ENCODE results near the gene PGPEP1. TPM values are rescaled to one million over a fixed set of nuclear protein-coding genes. Genes with fewer than 3 reads are reported as not detected.
A peak's percentile ranks its signal among the peaks of the same experiment; 100 is the strongest.
"Not testable (repeated sequence)": the region's sequence is repeated elsewhere in the genome, so short reads cannot be mapped to it uniquely, and the experiment has no call there.

PGPEP1 gene
- total RNA-seq, 1 experiment from 2014 or later: 11.4 TPM

- POLR2A ChIA-PET (ENCODE audit: unreplicated experiment): no interaction called here
Measured at GRCh38 chr19:18345296-18345695, 4.9 kb downstream of the PGPEP1 start.

GRCh38 chr19:18346091-18346490 is 5.7 kb downstream of the PGPEP1 start:
- Histone ChIP-seq H3K9me2 (replicated peaks; ENCODE audit: low read length) (no peaks in the 10 kb centered on the region), H3K4me1 (ENCODE audit: insufficient read depth, low read length) (peaks cover 16% of the 10 kb centered on the region; the same call in 1 of the 2 replicates), H2AFZ (ENCODE audit: low read length) (no peak overlapping the region), H3F3A (ENCODE audit: low read length, unreplicated experiment) (no peaks in the 10 kb centered on the region), H3K36me3 (ENCODE audit: low read depth, low read length) (no peaks in the 10 kb centered on the region), H3K79me2 (ENCODE audit: low read length) (no peaks in the 10 kb centered on the region), H3K27ac (ENCODE audit: low read length) (no peak overlapping the region), H3K4me2 (ENCODE audit: low read length) (no peak overlapping the region), H3K27me3 (ENCODE audit: low read length) (no peaks in the 10 kb centered on the region), H3K9me3 (ENCODE audit: low read length) (no peaks in the 10 kb centered on the region), H4K20me1 (ENCODE audit: low read length) (no peaks in the 10 kb centered on the region), H3K4me3 (ENCODE audit: low read length) (no peak overlapping the region), H3K9ac (ENCODE audit: low read length) (no peak overlapping the region)
- DNase-seq: peak; percentile 17
- BruUV-seq (replicated peaks): no TSS peak
- ATAC-seq: 0 out of 2 replicates have a peak, but pooled peaks have one; percentile 19
- TF ChIP-seq EZH2 (IDR thresholded peaks at IDR 0.05; ENCODE audit: low read length, unreplicated experiment) (no peak), CTCF (conservative IDR thresholded peaks at IDR 0.05; ENCODE audit: low read depth, low read length) (no peak), EZH2phosphoT487 (IDR thresholded peaks at IDR 0.05; ENCODE audit: borderline replicate concordance, low read length) (no peak)
- intact Hi-C loops (cut with micrococcal nuclease): no loop called here
- ChIA-PET POLR2A (ENCODE audit: unreplicated experiment) (no interaction called here), CTCF (interaction anchor here (0.7 to 1.0 kb wide), 2 partner anchors 42 to 45 kb away, joined by 3 to 4 read pairs; no protein-coding TSS in a partner anchor)

More at GRCh38 chr19:18345296-18345695, 4.9 kb downstream of the PGPEP1 start:
- Histone ChIP-seq H3K9ac (ENCODE audit: low read length) (no peak overlapping the region), H3K9me3 (ENCODE audit: low read length) (no peaks in the 10 kb centered on the region), H3K27ac (ENCODE audit: low read length) (no peak overlapping the region), H3K27me3 (ENCODE audit: low read length) (no peaks in the 10 kb centered on the region), H3K9me2 (replicated peaks; ENCODE audit: low read length) (no peaks in the 10 kb centered on the region), H3K4me2 (ENCODE audit: low read length) (no peak overlapping the region), H3K36me3 (ENCODE audit: low read depth, low read length) (no peaks in the 10 kb centered on the region), H3K4me1 (ENCODE audit: insufficient read depth, low read length) (peaks cover 18% of the 10 kb centered on the region; the same call in 1 of the 2 replicates), H2AFZ (ENCODE audit: low read length) (no peak overlapping the region), H3F3A (ENCODE audit: low read length, unreplicated experiment) (no peaks in the 10 kb centered on the region), H3K4me3 (ENCODE audit: low read length) (no peak overlapping the region), H4K20me1 (ENCODE audit: low read length) (no peaks in the 10 kb centered on the region), H3K79me2 (ENCODE audit: low read length) (no peaks in the 10 kb centered on the region)
- TF ChIP-seq EZH2 (IDR thresholded peaks at IDR 0.05; ENCODE audit: low read length, unreplicated experiment) (no peak), EZH2phosphoT487 (IDR thresholded peaks at IDR 0.05; ENCODE audit: borderline replicate concordance, low read length) (no peak), CTCF (conservative IDR thresholded peaks at IDR 0.05; ENCODE audit: low read depth, low read length) (no peak)
- ATAC-seq (no peak), DNase-seq (no peak)
- CTCF ChIA-PET: no interaction called here
- no TSS peak for BruUV-seq (replicated peaks)
- intact Hi-C loops (cut with micrococcal nuclease): no loop called here

DNA sequence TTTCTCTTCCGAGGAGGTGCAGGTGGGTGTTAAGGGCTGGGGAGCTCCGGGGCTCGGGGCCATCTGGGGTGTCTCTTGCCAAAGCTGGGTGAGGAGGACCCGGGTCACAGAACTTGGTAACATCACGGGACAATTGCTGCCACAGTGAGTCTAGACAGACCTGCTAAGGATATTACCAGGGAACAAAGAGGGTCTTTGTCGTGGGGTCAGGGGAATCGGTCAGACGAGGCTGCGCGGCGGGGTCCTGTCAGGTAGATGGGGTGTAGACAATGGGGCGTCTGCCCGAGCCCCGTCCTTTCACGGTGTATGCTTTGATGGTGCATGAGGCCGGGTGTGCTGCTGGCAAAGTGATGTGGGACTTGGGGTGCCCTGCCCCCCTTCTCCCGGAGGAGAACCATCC is 7.8 kb downstream of the PGPEP1 start:
- Histone ChIP-seq H3K4me2 (ENCODE audit: low read length) (no peak overlapping the region), H3K36me3 (ENCODE audit: low read depth, low read length) (no peaks in the 10 kb centered on the region), H3K9ac (ENCODE audit: low read length) (no peak overlapping the region), H3K27me3 (ENCODE audit: low read length) (no peaks in the 10 kb centered on the region), H3K4me1 (ENCODE audit: insufficient read depth, low read length) (peaks cover 12% of the 10 kb centered on the region; the same call in 1 of the 2 replicates), H4K20me1 (ENCODE audit: low read length) (no peaks in the 10 kb centered on the region), H2AFZ (ENCODE audit: low read length) (no peak overlapping the region), H3F3A (ENCODE audit: low read length, unreplicated experiment) (no peaks in the 10 kb centered on the region), H3K27ac (ENCODE audit: low read length) (no peak overlapping the region), H3K9me2 (replicated peaks; ENCODE audit: low read length) (no peaks in the 10 kb centered on the region), H3K79me2 (ENCODE audit: low read length) (no peaks in the 10 kb centered on the region), H3K9me3 (ENCODE audit: low read length) (no peaks in the 10 kb centered on the region), H3K4me3 (ENCODE audit: low read length) (no peak overlapping the region)
- no peak for DNase-seq
- ChIA-PET POLR2A (ENCODE audit: unreplicated experiment) (no interaction called here), CTCF (no interaction called here)
- TF ChIP-seq EZH2 (IDR thresholded peaks at IDR 0.05; ENCODE audit: low read length, unreplicated experiment) (no peak), CTCF (conservative IDR thresholded peaks at IDR 0.05; ENCODE audit: low read depth, low read length) (no peak), EZH2phosphoT487 (IDR thresholded peaks at IDR 0.05; ENCODE audit: borderline replicate concordance, low read length) (no peak)
- no TSS peak for BruUV-seq (replicated peaks)
- no peak for ATAC-seq
- intact Hi-C loops (cut with micrococcal nuclease): no loop called here

DNA sequence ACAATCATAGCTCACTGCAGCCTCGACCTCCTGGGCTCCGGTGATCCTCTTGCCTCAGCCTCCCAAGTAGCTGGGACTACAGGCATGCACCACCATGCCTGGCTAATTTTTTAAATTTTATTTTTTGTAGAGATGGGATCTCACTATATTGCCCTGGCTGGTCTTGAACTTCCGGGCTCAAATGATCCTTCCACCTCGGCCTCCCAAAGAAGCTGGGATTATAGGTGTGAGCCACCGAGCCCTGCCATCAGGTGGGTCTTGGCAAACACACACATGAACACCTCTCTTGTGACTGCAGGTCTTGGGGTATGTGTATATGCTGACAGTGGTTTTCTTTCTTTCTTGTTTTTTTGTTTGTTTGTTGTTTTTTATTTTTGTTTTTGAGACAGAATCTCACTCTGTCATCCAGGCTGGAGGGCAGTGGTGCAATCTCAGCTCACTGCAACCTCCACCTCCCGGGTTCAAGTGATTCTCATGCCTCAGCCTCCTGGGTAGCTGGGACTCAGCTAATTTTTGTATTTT is 8.5 kb downstream of the PGPEP1 start:
- H3K9me2 ChIP-seq (replicated peaks; ENCODE audit: low read length); H3K9me3 ChIP-seq (ENCODE audit: low read length); H3K27ac ChIP-seq (ENCODE audit: low read length); BruUV-seq (replicated peaks); H4K20me1 ChIP-seq (ENCODE audit: low read length); H3K4me2 ChIP-seq (ENCODE audit: low read length); H3K4me1 ChIP-seq (ENCODE audit: insufficient read depth, low read length); H3K4me3 ChIP-seq (ENCODE audit: low read length); H2AFZ ChIP-seq (ENCODE audit: low read length); H3K79me2 ChIP-seq (ENCODE audit: low read length); H3K36me3 ChIP-seq (ENCODE audit: low read depth, low read length); DNase-seq; ATAC-seq; H3K27me3 ChIP-seq (ENCODE audit: low read length); H3F3A ChIP-seq (ENCODE audit: low read length, unreplicated experiment); H3K9ac ChIP-seq (ENCODE audit: low read length); POLR2A ChIA-PET (ENCODE audit: unreplicated experiment): not testable (repeated sequence)
- intact Hi-C loops (cut with micrococcal nuclease): loop anchor here (1.0 kb wide), 2 partner anchors 41 to 61 kb away; no protein-coding TSS in a partner anchor
- CTCF ChIA-PET: interaction anchor here (0.6 kb wide), 2 partner anchors 13 to 58 kb away, joined by 3 to 6 read pairs; no protein-coding TSS in a partner anchor
